Smooth muscle cell (in vitro differentiated cells): Measurements from ENCODE around the gene SPOCK1. TPM values are rescaled to one million over a fixed set of nuclear protein-coding genes. Genes with fewer than 3 reads are reported as not detected.

Experiments
- DNase-seq: peaks from one replicate; lab custom pipeline; 2025; ENCODE audit not compliant: unreplicated experiment; lab: John Stamatoyannopoulos, UW
- H2AFZ ChIP-seq: fragments of 200-600 bp; sonication (generic); 2 replicates; pipeline ENCODE4 v1.6.0; 2016; ENCODE audit warnings: antibody characterized with exemption, low read depth, mild to moderate bottlenecking
- H3F3A ChIP-seq: fragments of 200-600 bp; sonication (generic); 2 replicates; pipeline ENCODE4 v1.6.0; 2017; ENCODE audit warnings: antibody characterized with exemption, low read depth
- H3K27ac ChIP-seq: fragments of 200-600 bp; sonication (generic); 2 replicates; pipeline ENCODE4 v1.5.1; 2016; ENCODE audit warnings: low read depth, mild to moderate bottlenecking
- H3K27me3 ChIP-seq: fragments of 200-600 bp; sonication (generic); 2 replicates; pipeline ENCODE4 v1.6.1; 2016; ENCODE audit warnings: low read depth, mild to moderate bottlenecking
- H3K36me3 ChIP-seq: fragments of 200-600 bp; sonication (generic); 2 replicates; pipeline ENCODE4 v1.5.1; 2016; ENCODE audit warnings: low read depth
- H3K4me1 ChIP-seq: fragments of 200-600 bp; sonication (generic); 2 replicates; pipeline ENCODE4 v1.5.1; 2016; ENCODE audit warnings: low read depth
- H3K4me2 ChIP-seq: fragments of 200-600 bp; sonication (generic); 2 replicates; pipeline ENCODE4 v1.6.0; 2016; ENCODE audit warnings: mild to moderate bottlenecking
- H3K4me3 ChIP-seq: fragments of 200-600 bp; sonication (generic); 2 replicates; pipeline ENCODE4 v1.5.1; 2016; ENCODE audit warnings: mild to moderate bottlenecking
- H3K79me2 ChIP-seq: fragments of 200-600 bp; sonication (generic); 2 replicates; pipeline ENCODE4 v1.6.0; 2016; ENCODE audit warnings: low read depth, mild to moderate bottlenecking
- H3K9ac ChIP-seq: fragments of 200-600 bp; sonication (generic); 2 replicates; pipeline ENCODE4 v1.6.0; 2016; ENCODE audit warnings: low read depth
- H3K9me3 ChIP-seq: fragments of 200-600 bp; sonication (generic); replicated peaks from 2 replicates; pipeline ENCODE4 v1.5.1; 2016; ENCODE audit warnings: low read depth
- H4K20me1 ChIP-seq: fragments of 200-600 bp; sonication (generic); 2 replicates; pipeline ENCODE4 v1.6.0; 2016; ENCODE audit warnings: low read depth
- WGBS: methylation state at CpG from one replicate; pipeline ENCODE4 v1.1.7; 2016; ENCODE audit warnings: low lambda C conversion rate; 5-methylcytosine and 5-hydroxymethylcytosine counted together
- polyA plus RNA-seq: library from polyadenylated mRNA; unstranded; fragments of >200 nt; fragmentation: Nextera tagmentation; extraction: Ambion mirVana; gene quantifications from 2 replicates; pipeline ENCODE4 v1.2.1, GENCODE V29; 2016
- total RNA-seq: library from RNA; depleted of rRNA; stranded (reverse); fragments of >200 nt; gene quantifications from 2 replicates; pipeline ENCODE4 v1.2.3, GENCODE V29; 2014
- TF ChIP-seq, protein P1 (sequence below): fragments of 200-600 bp; sonication (generic); IDR thresholded peaks from 2 replicates; pipeline ENCODE4 v1.5.1; 2017; ENCODE audit warnings: borderline replicate concordance, mild to moderate bottlenecking, antibody characterized with exemption; ENCODE audit not compliant: insufficient read depth, poor library complexity, severe bottlenecking

SPOCK1 gene
- total and polyA plus RNA-seq, 2 experiments from 2014 or later: 56.2 to 80.0 TPM

DNA sequence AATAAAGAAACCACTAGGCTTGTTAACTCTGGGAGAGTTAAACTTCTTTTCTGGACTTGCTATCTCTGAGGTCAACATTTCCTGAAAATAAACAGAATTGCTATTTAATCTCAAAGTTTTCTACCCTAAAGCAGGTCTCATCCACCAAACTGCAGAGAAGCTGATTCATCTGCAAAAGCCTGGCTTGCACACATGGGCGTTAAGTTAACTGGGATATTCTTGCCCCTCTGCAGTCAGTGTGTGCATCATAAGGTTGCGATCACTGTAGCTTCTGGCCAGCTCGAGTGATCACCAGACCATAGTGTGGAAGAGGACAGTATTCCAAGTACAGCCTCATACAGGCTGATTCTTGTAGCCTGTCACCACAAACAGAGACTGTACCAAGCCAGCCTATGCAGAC is 99.2 kb downstream of the SPOCK1 start:
- Histone ChIP-seq H3K36me3 (no peaks in the 10 kb centered on the region), H3K27me3 (peaks cover 5% of the 10 kb centered on the region), H3K79me2 (no peaks in the 10 kb centered on the region), H4K20me1 (no peaks in the 10 kb centered on the region), H3K4me3 (no peak overlapping the region), H3K9me3 (no peaks in the 10 kb centered on the region), H3K27ac (no peak overlapping the region), H3F3A (no peaks in the 10 kb centered on the region), H3K9ac (no peak overlapping the region), H3K4me1 (no peaks in the 10 kb centered on the region), H2AFZ (no peak overlapping the region), H3K4me2 (no peak overlapping the region)
- DNase-seq: no peak
- WGBS: 42% methylated on average over 3 of the region's 3 CpGs
- TF ChIP-seq, protein P1, sequence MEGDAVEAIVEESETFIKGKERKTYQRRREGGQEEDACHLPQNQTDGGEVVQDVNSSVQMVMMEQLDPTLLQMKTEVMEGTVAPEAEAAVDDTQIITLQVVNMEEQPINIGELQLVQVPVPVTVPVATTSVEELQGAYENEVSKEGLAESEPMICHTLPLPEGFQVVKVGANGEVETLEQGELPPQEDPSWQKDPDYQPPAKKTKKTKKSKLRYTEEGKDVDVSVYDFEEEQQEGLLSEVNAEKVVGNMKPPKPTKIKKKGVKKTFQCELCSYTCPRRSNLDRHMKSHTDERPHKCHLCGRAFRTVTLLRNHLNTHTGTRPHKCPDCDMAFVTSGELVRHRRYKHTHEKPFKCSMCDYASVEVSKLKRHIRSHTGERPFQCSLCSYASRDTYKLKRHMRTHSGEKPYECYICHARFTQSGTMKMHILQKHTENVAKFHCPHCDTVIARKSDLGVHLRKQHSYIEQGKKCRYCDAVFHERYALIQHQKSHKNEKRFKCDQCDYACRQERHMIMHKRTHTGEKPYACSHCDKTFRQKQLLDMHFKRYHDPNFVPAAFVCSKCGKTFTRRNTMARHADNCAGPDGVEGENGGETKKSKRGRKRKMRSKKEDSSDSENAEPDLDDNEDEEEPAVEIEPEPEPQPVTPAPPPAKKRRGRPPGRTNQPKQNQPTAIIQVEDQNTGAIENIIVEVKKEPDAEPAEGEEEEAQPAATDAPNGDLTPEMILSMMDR: no peak

DNA sequence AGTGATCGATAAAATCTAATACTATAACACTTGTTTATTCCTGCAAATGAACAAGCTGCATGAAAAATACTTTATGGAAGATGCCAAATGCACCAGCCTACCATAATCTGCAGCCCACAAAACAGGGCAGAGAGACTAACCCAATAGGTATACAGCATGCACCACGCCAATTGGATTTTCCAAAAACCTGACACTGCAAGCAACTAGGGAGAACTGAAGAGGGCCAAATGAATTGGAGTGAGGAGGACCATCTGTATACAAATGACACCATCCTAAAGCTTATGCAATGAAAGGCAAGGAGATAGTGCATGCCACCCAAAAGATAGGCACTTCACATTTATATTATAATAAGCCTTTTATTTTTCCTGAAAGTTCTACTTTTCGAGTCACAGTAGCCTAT is 100.4 kb downstream of the SPOCK1 start:
- Histone ChIP-seq H2AFZ (no peak overlapping the region), H3F3A (no peaks in the 10 kb centered on the region), H3K36me3 (no peaks in the 10 kb centered on the region), H3K79me2 (no peaks in the 10 kb centered on the region), H3K4me3 (no peak overlapping the region), H3K9me3 (no peaks in the 10 kb centered on the region), H4K20me1 (no peaks in the 10 kb centered on the region), H3K4me2 (no peak overlapping the region), H3K4me1 (no peaks in the 10 kb centered on the region), H3K9ac (no peak overlapping the region), H3K27ac (no peak overlapping the region), H3K27me3 (peaks cover 5% of the 10 kb centered on the region)
- WGBS: 91% methylated on average over 3 of the region's 3 CpGs
- TF ChIP-seq, protein P1: no peak
- no peak for DNase-seq

DNA sequence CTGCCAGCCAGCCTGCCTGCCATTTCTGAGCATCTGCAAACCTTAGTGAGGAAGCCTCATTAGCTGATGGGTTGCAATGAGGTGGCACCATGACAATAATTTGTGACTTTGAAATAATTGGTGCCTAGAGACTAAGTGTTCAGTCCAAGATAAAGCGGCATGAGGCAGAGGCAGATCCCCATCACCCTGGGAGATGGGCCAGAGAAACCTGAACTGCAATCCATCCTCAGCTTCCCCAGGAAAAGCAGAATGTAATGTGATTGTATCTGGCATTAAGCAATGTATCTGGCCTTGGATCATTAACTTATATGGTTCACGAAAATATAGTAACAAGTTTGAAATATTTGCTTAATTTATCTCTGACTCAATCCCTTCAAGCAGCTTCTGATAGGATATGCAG is 101.0 kb downstream of the SPOCK1 start:
- Histone ChIP-seq H3K27me3 (peaks cover 5% of the 10 kb centered on the region), H3K27ac (no peak overlapping the region), H3K4me2 (no peak overlapping the region), H4K20me1 (no peaks in the 10 kb centered on the region), H3K9ac (no peak overlapping the region), H2AFZ (no peak overlapping the region), H3K9me3 (no peaks in the 10 kb centered on the region), H3K4me3 (no peak overlapping the region), H3K79me2 (no peaks in the 10 kb centered on the region), H3K36me3 (no peaks in the 10 kb centered on the region), H3K4me1 (no peaks in the 10 kb centered on the region), H3F3A (no peaks in the 10 kb centered on the region)
- TF ChIP-seq, protein P1: no peak
- no peak for DNase-seq
- WGBS: 89% methylated on average over 2 of the region's 2 CpGs

DNA sequence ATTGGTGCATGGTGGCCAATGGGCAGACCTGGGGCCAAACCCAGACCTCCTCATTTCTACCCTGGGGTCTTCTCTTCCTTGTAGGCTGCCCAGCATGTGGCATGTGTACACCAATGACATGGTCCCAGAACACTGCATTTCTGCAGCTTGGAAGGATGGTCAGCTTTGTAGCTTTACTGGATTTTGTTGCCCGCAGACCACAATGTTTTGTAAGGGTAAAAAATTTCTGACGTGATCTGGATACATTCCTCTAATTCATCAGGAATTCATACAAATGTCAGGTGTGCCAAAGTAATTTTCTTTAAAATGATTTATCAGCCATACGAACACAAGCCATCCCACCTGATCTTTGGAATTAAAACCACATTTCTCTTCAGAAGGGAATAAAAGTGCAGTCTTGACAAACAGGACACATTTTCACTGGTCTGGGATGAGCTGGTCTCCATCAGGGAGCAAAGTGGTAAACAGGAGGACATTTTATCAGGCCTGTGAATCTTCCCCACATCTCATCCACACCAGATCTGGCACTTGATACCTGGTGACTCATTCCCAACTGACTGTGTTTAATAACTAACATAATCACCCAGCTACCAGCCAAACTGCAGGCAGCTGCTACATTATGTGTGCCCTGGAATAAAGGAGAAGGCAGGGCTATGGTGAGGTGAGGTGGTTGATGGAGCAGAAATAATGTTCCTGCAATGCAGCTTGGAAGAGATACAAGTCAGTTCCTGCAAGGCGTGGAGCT is 103.9 kb downstream of the SPOCK1 start:
- no peaks in the 10 kb centered on the region for H3F3A ChIP-seq
- H3K4me3 ChIP-seq: no peak overlapping the region
- H3K27ac ChIP-seq: no peak overlapping the region
- TF ChIP-seq, protein P1: no peak
- H3K9me3 ChIP-seq: no peaks in the 10 kb centered on the region
- WGBS: 90% methylated on average over 4 of the region's 4 CpGs
- DNase-seq: no peak
- H3K4me2 ChIP-seq: no peak overlapping the region
- no peaks in the 10 kb centered on the region for H4K20me1 ChIP-seq
- H3K27me3 ChIP-seq: peaks cover 5% of the 10 kb centered on the region
- no peaks in the 10 kb centered on the region for H3K79me2 ChIP-seq
- no peaks in the 10 kb centered on the region for H3K4me1 ChIP-seq
- no peak overlapping the region for H2AFZ ChIP-seq
- H3K36me3 ChIP-seq: no peaks in the 10 kb centered on the region
- H3K9ac ChIP-seq: no peak overlapping the region
